IMR-90 (cell line): ENCODE data around the gene UBE2G1. TPM values are rescaled to one million over a fixed set of nuclear protein-coding genes. Genes with fewer than 3 reads are reported as not detected.

Experiments
- ATAC-seq: fragments of 200-7000 bp; cut with Tn5 transposase; 2 replicates; pipeline ENCODE4 v1.9.1; 2020; ENCODE audit warnings: low read depth, mild to moderate bottlenecking, moderate library complexity
- BruUV-seq: library from RNA; stranded (reverse); fragments of 400-500 nt; replicated peaks from 2 replicates; lab custom pipeline; 2021; lab: Mats Ljungman, UMichigan
- CTCF ChIA-PET: fragments of 300-600 bp; formaldehyde crosslinking; extraction: SDS; loops from one replicate; lab custom pipeline; 2021; ENCODE audit warnings: antibody characterized with exemption; lab: Yijun Ruan, JAX
- POLR2A ChIA-PET: fragments of 300-600 bp; sonication (Branson Sonifier 250); formaldehyde crosslinking; loops from one replicate; lab custom pipeline; 2022; ENCODE audit warnings: antibody characterized with exemption; ENCODE audit not compliant: unreplicated experiment; lab: Charles Lee
- DNase-seq: peaks from one replicate; pipeline ENCODE4 v3.0.0; 2013
- H2AFZ ChIP-seq: replicated peaks from 2 replicates; pipeline ENCODE3; 2013; ENCODE audit warnings: low read length, mild to moderate bottlenecking; ENCODE audit not compliant: poor library complexity
- H2AK5ac ChIP-seq: 2 replicates; pipeline ENCODE4 v1.6.1; 2013; ENCODE audit warnings: low read depth, low read length, inconsistent platforms
- H2AK9ac ChIP-seq: replicated peaks from 2 replicates; pipeline ENCODE3; 2013; ENCODE audit warnings: mild to moderate bottlenecking, low read depth, low read length, moderate library complexity; ENCODE audit not compliant: poor library complexity
- H2BK120ac ChIP-seq: 2 replicates; pipeline ENCODE4 v1.6.1; 2013; ENCODE audit warnings: low read depth, low read length, inconsistent platforms
- H2BK15ac ChIP-seq: 3 replicates; pipeline ENCODE4 v1.6.1; 2013; ENCODE audit warnings: low read depth, low read length, inconsistent platforms
- H2BK20ac ChIP-seq: 2 replicates; pipeline ENCODE4 v1.6.1; 2013; ENCODE audit warnings: low read depth, mild to moderate bottlenecking, inconsistent platforms, low read length, moderate library complexity
- H2BK5ac ChIP-seq: 2 replicates; pipeline ENCODE4 v1.6.1; 2013; ENCODE audit warnings: mild to moderate bottlenecking, low read depth, low read length, inconsistent platforms; ENCODE audit not compliant: poor library complexity, severe bottlenecking
- H3K14ac ChIP-seq: replicated peaks from 2 replicates; pipeline ENCODE4 v1.6.1; 2013; ENCODE audit warnings: low read depth, low read length, inconsistent platforms
- H3K18ac ChIP-seq: 2 replicates; pipeline ENCODE4 v1.6.1; 2013; ENCODE audit warnings: low read depth, low read length, control low read depth
- H3K23ac ChIP-seq: 2 replicates; pipeline ENCODE4 v1.6.1; 2013; ENCODE audit warnings: low read depth, low read length, inconsistent platforms
- H3K27ac ChIP-seq: 2 replicates; pipeline ENCODE4 v1.5.1; 2013; ENCODE audit warnings: mild to moderate bottlenecking, control low read depth, low read length; ENCODE audit not compliant: insufficient read depth
- H3K27me3 ChIP-seq: 2 replicates; pipeline ENCODE4 v1.6.1; 2013; ENCODE audit warnings: low read length; ENCODE audit not compliant: control insufficient read depth, insufficient read depth
- H3K36me3 ChIP-seq: 2 replicates; pipeline ENCODE4 v1.6.1; 2013; ENCODE audit warnings: low read length, mixed read lengths; ENCODE audit not compliant: control insufficient read depth, insufficient read depth
- H3K4ac ChIP-seq: 2 replicates; pipeline ENCODE4 v1.6.1; 2013; ENCODE audit warnings: low read depth, low read length, inconsistent platforms
- H3K4me1 ChIP-seq: 2 replicates; pipeline ENCODE4 v1.6.1; 2013; ENCODE audit warnings: low read length, mixed read lengths; ENCODE audit not compliant: control insufficient read depth, insufficient read depth
- H3K4me2 ChIP-seq: 2 replicates; pipeline ENCODE4 v1.6.1; 2013; ENCODE audit warnings: low read depth, mild to moderate bottlenecking, control low read depth, low read length, moderate library complexity
- H3K4me3 ChIP-seq: 2 replicates; pipeline ENCODE4 v1.5.1; 2013; ENCODE audit warnings: low read depth, mild to moderate bottlenecking, control low read depth, low read length, moderate library complexity; ENCODE audit not compliant: insufficient read depth
- H3K56ac ChIP-seq: 2 replicates; pipeline ENCODE4 v1.6.1; 2013; ENCODE audit warnings: low read length, inconsistent platforms; ENCODE audit not compliant: insufficient read depth; ENCODE audit errors: extremely low read depth
- H3K79me1 ChIP-seq, 2 experiments: 2 replicates each; pipeline ENCODE4 v1.6.1; 2013; ENCODE audit warnings: low read length in 2 of 2, inconsistent platforms in 1 of 2, low read depth in 1 of 2
- H3K9ac ChIP-seq: 2 replicates; pipeline ENCODE4 v1.6.1; 2013; ENCODE audit warnings: low read depth, low read length, control low read depth
- H3K9me1 ChIP-seq: 2 replicates; pipeline ENCODE4 v1.6.1; 2013; ENCODE audit warnings: low read length, inconsistent platforms; ENCODE audit not compliant: insufficient read depth
- H3K9me3 ChIP-seq: 2 replicates; pipeline ENCODE4 v1.6.1; 2013; ENCODE audit warnings: low read length; ENCODE audit not compliant: control insufficient read depth, insufficient read depth
- H4K20me1 ChIP-seq: 2 replicates; pipeline ENCODE4 v1.6.1; 2013; ENCODE audit warnings: low read length, inconsistent platforms; ENCODE audit not compliant: insufficient read depth
- H4K5ac ChIP-seq: 2 replicates; pipeline ENCODE4 v1.6.1; 2013; ENCODE audit warnings: mild to moderate bottlenecking, low read depth, low read length, control low read depth
- H4K8ac ChIP-seq, 2 experiments: 2 replicates each; pipeline ENCODE4 v1.6.1; 2013; ENCODE audit warnings: low read depth in 2 of 2, low read length in 2 of 2, control low read depth in 1 of 2, inconsistent platforms in 1 of 2
- H4K91ac ChIP-seq: 2 replicates; pipeline ENCODE4 v1.6.1; 2013; ENCODE audit warnings: low read depth, low read length, inconsistent platforms; ENCODE audit not compliant: insufficient read depth
- BHLHE40 ChIP-seq: fragments of 150-350 bp; IDR thresholded peaks from 2 replicates; pipeline ENCODE4 v1.6.1; 2016; ENCODE audit warnings: mild to moderate bottlenecking, low read depth, low read length
- CEBPB ChIP-seq: IDR thresholded peaks from 2 replicates; pipeline ENCODE4 v1.6.1; 2012; ENCODE audit warnings: low read depth, low read length, improper control_type of control experiment
- CHD1 ChIP-seq: IDR thresholded peaks from 2 replicates; pipeline ENCODE4 v1.6.1; 2012; ENCODE audit warnings: low read depth, low read length, improper control_type of control experiment
- ELK1 ChIP-seq: fragments of 150-350 bp; IDR thresholded peaks from 2 replicates; pipeline ENCODE4 v1.6.1; 2016; ENCODE audit warnings: low read depth, mild to moderate bottlenecking, low read length, moderate library complexity, borderline replicate concordance
- FOS ChIP-seq: fragments of 150-350 bp; IDR thresholded peaks from 2 replicates; pipeline ENCODE4 v1.6.1; 2016; ENCODE audit warnings: low read depth, low read length
- MAFK ChIP-seq: IDR thresholded peaks from 2 replicates; pipeline ENCODE4 v1.6.1; 2012; ENCODE audit warnings: low read depth, low read length, improper control_type of control experiment
- MAZ ChIP-seq: IDR thresholded peaks from 2 replicates; pipeline ENCODE4 v1.6.1; 2012; ENCODE audit warnings: low read depth, mild to moderate bottlenecking, low read length, improper control_type of control experiment, moderate library complexity, borderline replicate concordance
- MXI1 ChIP-seq: IDR thresholded peaks from 2 replicates; pipeline ENCODE4 v1.6.1; 2012; ENCODE audit warnings: low read depth, mild to moderate bottlenecking, low read length, moderate library complexity, borderline replicate concordance
- NFE2L2 ChIP-seq: fragments of 150-350 bp; IDR thresholded peaks from 2 replicates; pipeline ENCODE4 v1.6.1; 2016; ENCODE audit warnings: low read depth, mild to moderate bottlenecking, low read length
- POLR2A ChIP-seq: IDR thresholded peaks from 2 replicates; pipeline ENCODE4 v1.6.1; 2012; ENCODE audit warnings: mild to moderate bottlenecking, low read depth, low read length
- RAD21 ChIP-seq: IDR thresholded peaks from 2 replicates; pipeline ENCODE4 v1.6.1; 2012; ENCODE audit warnings: low read length, improper control_type of control experiment
- RCOR1 ChIP-seq: IDR thresholded peaks from 2 replicates; pipeline ENCODE4 v1.6.1; 2012; ENCODE audit warnings: mild to moderate bottlenecking, low read length, improper control_type of control experiment; ENCODE audit not compliant: insufficient replicate concordance
- RFX5 ChIP-seq: IDR thresholded peaks from 2 replicates; pipeline ENCODE4 v1.8.0; 2012; ENCODE audit warnings: low read depth, mild to moderate bottlenecking, low read length, moderate library complexity
- SMC3 ChIP-seq: fragments of 150-350 bp; IDR thresholded peaks from 2 replicates; pipeline ENCODE4 v1.6.1; 2016; ENCODE audit warnings: low read depth, mild to moderate bottlenecking, antibody characterized with exemption, low read length, moderate library complexity
- WGBS, 2 experiments: methylation state at CpG; one replicate each; pipeline versions ENCODE4 v1.1.5 to v1.1.7; 2013; ENCODE audit warnings: missing lambda C conversion rate in 2 of 2; ENCODE audit not compliant: insufficient read length in 1 of 2; ENCODE audit errors: extremely low coverage in 2 of 2; 5-methylcytosine and 5-hydroxymethylcytosine counted together
- dilution Hi-C: fragments of 300-500 bp; cut with HindIII; formaldehyde crosslinking; loops from one replicate; pipeline ENCODE4 v1.14.3; 2018; ENCODE audit warnings: low sequenced_read_pairs; ENCODE audit not compliant: unreplicated experiment
- in situ Hi-C: fragments of 300-500 bp; cut with MboI; formaldehyde crosslinking; loops from 3 replicates; pipeline ENCODE4 v1.14.3; 2019; ENCODE audit warnings: low sequenced_read_pairs, inconsistent platforms, mixed read lengths
- intact Hi-C: fragments of 100-400 bp; cut with micrococcal nuclease; formaldehyde crosslinking; loops from 2 replicates; pipeline ENCODE4 v1.10.0; 2022
- polyA plus RNA-seq, 3 experiments: library from polyadenylated mRNA; depleted of rRNA; stranded (reverse); fragments of >200 nt; gene quantifications; 2 replicates each; pipeline ENCODE4 v1.2.3, GENCODE V29; 2012; ENCODE audit warnings: low replicate concordance in 1 of 3
- total RNA-seq: library from RNA; depleted of rRNA; stranded (reverse); fragments of >200 nt; gene quantifications from 2 replicates; pipeline ENCODE4 v1.2.3, GENCODE V29; 2012
- TF ChIP-seq, protein P1 (sequence below): conservative IDR thresholded peaks from 2 replicates; pipeline ENCODE4 v1.5.1; 2012; ENCODE audit warnings: mild to moderate bottlenecking, low read depth, low read length, improper control_type of control experiment
- TF ChIP-seq, protein P2 (sequence below): fragments of 150-350 bp; IDR thresholded peaks from 2 replicates; pipeline ENCODE4 v1.6.1; 2017; ENCODE audit warnings: mild to moderate bottlenecking, antibody characterized with exemption, low read length, low read depth

The UBE2G1 gene
- total and polyA plus RNA-seq, 2 of the 4 experiments (the other 2 are of a cell fraction) = 26.3 to 26.6 TPM

GRCh38 chr17:4354206-4354605 is 12.3 kb downstream of the UBE2G1 start:
- no peak overlapping the region for H2BK120ac ChIP-seq
- no peak overlapping the region for H3K56ac ChIP-seq
- H3K27me3 ChIP-seq = no peaks in the 10 kb centered on the region
- dilution Hi-C loops = no loop called here
- ATAC-seq = no peak
- WGBS, 2 experiments = no CpG with 5 or more reads among the region's 2 CpGs
- no peak overlapping the region for H4K5ac ChIP-seq
- H2BK15ac ChIP-seq = no peak overlapping the region
- H3K23ac ChIP-seq = no peak overlapping the region
- intact Hi-C loops = no loop called here
- DNase-seq = no peak
- no peak overlapping the region for H3K14ac ChIP-seq
- no peak overlapping the region for H3K27ac ChIP-seq
- H3K4ac ChIP-seq = no peak overlapping the region
- TF ChIP-seq, protein P1, sequence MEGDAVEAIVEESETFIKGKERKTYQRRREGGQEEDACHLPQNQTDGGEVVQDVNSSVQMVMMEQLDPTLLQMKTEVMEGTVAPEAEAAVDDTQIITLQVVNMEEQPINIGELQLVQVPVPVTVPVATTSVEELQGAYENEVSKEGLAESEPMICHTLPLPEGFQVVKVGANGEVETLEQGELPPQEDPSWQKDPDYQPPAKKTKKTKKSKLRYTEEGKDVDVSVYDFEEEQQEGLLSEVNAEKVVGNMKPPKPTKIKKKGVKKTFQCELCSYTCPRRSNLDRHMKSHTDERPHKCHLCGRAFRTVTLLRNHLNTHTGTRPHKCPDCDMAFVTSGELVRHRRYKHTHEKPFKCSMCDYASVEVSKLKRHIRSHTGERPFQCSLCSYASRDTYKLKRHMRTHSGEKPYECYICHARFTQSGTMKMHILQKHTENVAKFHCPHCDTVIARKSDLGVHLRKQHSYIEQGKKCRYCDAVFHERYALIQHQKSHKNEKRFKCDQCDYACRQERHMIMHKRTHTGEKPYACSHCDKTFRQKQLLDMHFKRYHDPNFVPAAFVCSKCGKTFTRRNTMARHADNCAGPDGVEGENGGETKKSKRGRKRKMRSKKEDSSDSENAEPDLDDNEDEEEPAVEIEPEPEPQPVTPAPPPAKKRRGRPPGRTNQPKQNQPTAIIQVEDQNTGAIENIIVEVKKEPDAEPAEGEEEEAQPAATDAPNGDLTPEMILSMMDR = no peak
- TF ChIP-seq MAZ (no peak), CEBPB (no peak), POLR2A (no peak), RAD21 (no peak), SMC3 (no peak), MXI1 (no peak), BHLHE40 (no peak), RCOR1 (no peak), NFE2L2 (no peak), ELK1 (no peak), FOS (no peak), CHD1 (no peak), MAFK (no peak), RFX5 (no peak)
- TF ChIP-seq, protein P2, sequence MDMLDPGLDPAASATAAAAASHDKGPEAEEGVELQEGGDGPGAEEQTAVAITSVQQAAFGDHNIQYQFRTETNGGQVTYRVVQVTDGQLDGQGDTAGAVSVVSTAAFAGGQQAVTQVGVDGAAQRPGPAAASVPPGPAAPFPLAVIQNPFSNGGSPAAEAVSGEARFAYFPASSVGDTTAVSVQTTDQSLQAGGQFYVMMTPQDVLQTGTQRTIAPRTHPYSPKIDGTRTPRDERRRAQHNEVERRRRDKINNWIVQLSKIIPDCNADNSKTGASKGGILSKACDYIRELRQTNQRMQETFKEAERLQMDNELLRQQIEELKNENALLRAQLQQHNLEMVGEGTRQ = no peak
- H3K79me1 ChIP-seq = peaks cover 3 to 51% of the 10 kb centered on the region in 2 experiments; a peak in 3 of 4 replicates
- no peaks in the 10 kb centered on the region for H3K9me3 ChIP-seq
- ChIA-PET CTCF (interaction anchor here (0.6 kb wide), 1 partner anchor 160 kb away, joined by 3 read pairs; no protein-coding TSS in a partner anchor), POLR2A (no interaction called here)
- no peak overlapping the region for H3K18ac ChIP-seq
- no peak overlapping the region for H4K91ac ChIP-seq
- H3K9me1 ChIP-seq = peaks cover 9% of the 10 kb centered on the region
- no peak overlapping the region for H4K8ac ChIP-seq
- no peak overlapping the region for H3K4me2 ChIP-seq
- no peak overlapping the region for H2BK20ac ChIP-seq
- H2AK9ac ChIP-seq = no peak overlapping the region
- H2BK5ac ChIP-seq = no peak overlapping the region
- peaks cover 79% of the 10 kb centered on the region for H4K20me1 ChIP-seq
- H2AK5ac ChIP-seq = no peak overlapping the region
- H3K4me3 ChIP-seq = no peak overlapping the region
- in situ Hi-C loops = no loop called here
- H3K36me3 ChIP-seq = no peaks in the 10 kb centered on the region
- no peak overlapping the region for H3K9ac ChIP-seq
- BruUV-seq = no TSS peak
- H2AFZ ChIP-seq = no peak overlapping the region
- H3K4me1 ChIP-seq = no peaks in the 10 kb centered on the region
